Peyer's patch (tissue), 4 donors: Measurements from ENCODE around the gene PITX1. TPM values are rescaled to one million over a fixed set of nuclear protein-coding genes. Genes with fewer than 3 reads are reported as not detected.

Source experiments
- DNase-seq, 3 donors: peaks; one replicate each; pipeline ENCODE4 v3.0.0-alpha.2; 2017 to 2019
- H3K27ac ChIP-seq, 4 donors: fragments of 200-600 bp; sonication (generic); one replicate each; pipeline ENCODE4 v1.5.1; 2016 to 2019
- H3K27me3 ChIP-seq, 2 donors: fragments of 200-600 bp; sonication (generic); one replicate each; pipeline ENCODE4 v1.5.1; 2019
- H3K36me3 ChIP-seq, 3 donors: fragments of 200-600 bp; sonication (generic); one replicate each; pipeline ENCODE4 v1.5.1; 2016 to 2019
- H3K4me1 ChIP-seq, 4 donors: fragments of 200-600 bp; sonication (generic); one replicate each; pipeline ENCODE4 v1.5.1; 2016 to 2019
- H3K4me3 ChIP-seq, 4 donors: fragments of 200-600 bp; sonication (generic); 1 replicate in 3 of 4; 2 replicates in 1 of 4; pipeline ENCODE4 v1.5.1; 2016 to 2019; ENCODE audit warnings: mild to moderate bottlenecking in 1 of 4
- H3K9me3 ChIP-seq, 4 donors: fragments of 200-600 bp; sonication (generic); one replicate each; pipeline ENCODE4 v1.5.1; 2016 to 2019; ENCODE audit warnings: mild to moderate bottlenecking in 1 of 4
- CTCF ChIP-seq, 6 experiments: fragments of 450-650 bp in 4 of 6; fragments of 200-600 bp in 2 of 6; sonication (generic) in 1 of 6; IDR thresholded peaks; one replicate each; pipeline ENCODE4 v1.5.1; 2017 to 2019; ENCODE audit warnings: antibody characterized with exemption in 6 of 6, mild to moderate bottlenecking in 3 of 6, moderate library complexity in 1 of 6
- POLR2A ChIP-seq, 2 donors: fragments of 450-650 bp; IDR thresholded peaks; one replicate each; pipeline ENCODE4 v1.5.1; 2017; ENCODE audit warnings: antibody characterized with exemption in 2 of 2, mild to moderate bottlenecking in 2 of 2, moderate library complexity in 2 of 2
- total RNA-seq, 4 donors: library from RNA; depleted of rRNA; stranded (reverse); fragments of >200 nt; gene quantifications; one replicate each; pipeline ENCODE4 v1.1.0, GENCODE V29; 2016

Gene PITX1
- total RNA-seq, 4 donors from 2014 or later: 0.88 to 4.2 (median 2.5) TPM

DNA sequence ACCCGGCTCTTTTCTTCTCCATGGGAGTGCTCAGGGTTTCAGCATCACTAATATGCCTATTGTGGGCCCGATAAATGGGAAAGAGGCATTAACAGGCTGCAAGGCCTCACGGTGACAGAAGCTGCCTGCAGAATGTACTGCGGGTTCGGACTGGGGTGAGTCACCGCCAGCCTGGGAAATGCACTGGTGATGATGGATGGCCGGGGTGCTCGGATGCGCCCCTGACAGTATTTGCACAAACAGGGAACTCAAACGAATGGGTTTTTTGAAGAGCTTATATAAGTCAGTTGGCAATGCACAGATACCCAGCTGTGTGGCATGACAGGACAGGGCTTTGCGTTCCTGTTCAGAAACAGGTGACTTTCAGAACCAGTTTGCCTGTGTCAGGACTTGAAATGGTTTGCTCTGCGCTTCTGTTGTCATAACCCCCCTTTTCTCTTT, 42.0 kb upstream of the PITX1 start:
- Histone ChIP-seq H3K9me3 (no peaks in the 10 kb centered on the region), H3K27ac (no peak overlapping the region), H3K4me1 (no peaks in the 10 kb centered on the region), H3K4me3 (no peak overlapping the region), H3K27me3 (no peaks in the 10 kb centered on the region), H3K36me3 (no peaks in the 10 kb centered on the region)
- peak in 2 of 3 donors; percentile 15 to 35 for DNase-seq
- TF ChIP-seq CTCF (IDR thresholded peaks at IDR 0.05): no peak
- TF ChIP-seq POLR2A (IDR thresholded peaks at IDR 0.05): no peak

DNA sequence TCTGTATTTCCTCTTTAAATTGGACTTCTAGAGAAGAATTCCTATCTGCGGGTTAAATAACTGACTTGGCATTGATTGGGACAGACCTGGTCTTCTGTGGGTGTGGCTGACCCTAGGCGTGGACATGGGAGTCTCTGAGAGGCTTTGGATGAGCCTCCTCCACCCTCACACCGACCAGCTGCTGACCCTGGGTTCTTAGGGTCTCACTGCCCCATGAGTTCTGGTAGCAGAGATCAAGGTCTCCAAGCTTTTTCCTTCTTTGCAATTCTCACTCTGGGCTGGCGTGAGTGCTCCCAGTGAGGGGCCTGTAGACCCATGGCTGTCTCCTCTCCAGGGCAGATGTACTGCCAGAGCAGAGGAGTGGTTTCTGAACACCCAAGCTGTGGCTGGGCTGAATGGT, 41.6 kb upstream of the PITX1 start:
- peak in 1 of 3 donors; percentile 31 for DNase-seq
- H3K4me3 ChIP-seq: no peak overlapping the region
- H3K36me3 ChIP-seq: no peaks in the 10 kb centered on the region
- no peaks in the 10 kb centered on the region for H3K4me1 ChIP-seq
- TF ChIP-seq POLR2A (IDR thresholded peaks at IDR 0.05) (no peak), CTCF (IDR thresholded peaks at IDR 0.05) (no peak)
- no peak overlapping the region for H3K27ac ChIP-seq
- H3K27me3 ChIP-seq: no peaks in the 10 kb centered on the region
- no peaks in the 10 kb centered on the region for H3K9me3 ChIP-seq

- Histone ChIP-seq H3K9me3 (no peaks in the 10 kb centered on the region), H3K27ac (no peak overlapping the region), H3K4me3 (no peak overlapping the region), H3K27me3 (no peaks in the 10 kb centered on the region), H3K4me1 (no peaks in the 10 kb centered on the region), H3K36me3 (no peaks in the 10 kb centered on the region)
- TF ChIP-seq CTCF (IDR thresholded peaks at IDR 0.05): no peak
- no peak for TF ChIP-seq POLR2A (IDR thresholded peaks at IDR 0.05)
- peak in 2 of 3 donors; percentile 15 to 33 for DNase-seq
Measured at GRCh38 chr5:135073761-135074345, 39.8 kb upstream of the PITX1 start.

- Histone ChIP-seq H3K36me3 (no peaks in the 10 kb centered on the region), H3K27me3 (no peaks in the 10 kb centered on the region), H3K9me3 (no peaks in the 10 kb centered on the region), H3K27ac (no peak overlapping the region), H3K4me1 (no peaks in the 10 kb centered on the region), H3K4me3 (no peak overlapping the region)
- peak in 2 of 3 donors; percentile 26 to 29 for DNase-seq
- TF ChIP-seq POLR2A (IDR thresholded peaks at IDR 0.05) (no peak), CTCF (IDR thresholded peaks at IDR 0.05) (no peak)
Measured at GRCh38 chr5:135072387-135073281, 38.6 kb upstream of the PITX1 start.

- Histone ChIP-seq H3K36me3 (no peaks in the 10 kb centered on the region), H3K27me3 (no peaks in the 10 kb centered on the region), H3K4me1 (no peaks in the 10 kb centered on the region), H3K27ac (no peak overlapping the region), H3K9me3 (no peaks in the 10 kb centered on the region), H3K4me3 (no peak overlapping the region)
- no peak for TF ChIP-seq POLR2A (IDR thresholded peaks at IDR 0.05)
- no peak for TF ChIP-seq CTCF (IDR thresholded peaks at IDR 0.05)
- peak in 2 of 3 donors; percentile 34 to 38 for DNase-seq
Measured at GRCh38 chr5:135071311-135071710, 37.3 kb upstream of the PITX1 start.
